Measurements from ENCODE around the gene SEMA3G.

The SEMA3G gene

GRCh38 chr3:52479037-52479876 lies 34.4 kb upstream of the SEMA3G start:
- no peak for DNase-seq

- no peak for DNase-seq
These were observed 32.8 kb upstream of the SEMA3G start for GRCh38 chr3:52477796-52478095.

DNA sequence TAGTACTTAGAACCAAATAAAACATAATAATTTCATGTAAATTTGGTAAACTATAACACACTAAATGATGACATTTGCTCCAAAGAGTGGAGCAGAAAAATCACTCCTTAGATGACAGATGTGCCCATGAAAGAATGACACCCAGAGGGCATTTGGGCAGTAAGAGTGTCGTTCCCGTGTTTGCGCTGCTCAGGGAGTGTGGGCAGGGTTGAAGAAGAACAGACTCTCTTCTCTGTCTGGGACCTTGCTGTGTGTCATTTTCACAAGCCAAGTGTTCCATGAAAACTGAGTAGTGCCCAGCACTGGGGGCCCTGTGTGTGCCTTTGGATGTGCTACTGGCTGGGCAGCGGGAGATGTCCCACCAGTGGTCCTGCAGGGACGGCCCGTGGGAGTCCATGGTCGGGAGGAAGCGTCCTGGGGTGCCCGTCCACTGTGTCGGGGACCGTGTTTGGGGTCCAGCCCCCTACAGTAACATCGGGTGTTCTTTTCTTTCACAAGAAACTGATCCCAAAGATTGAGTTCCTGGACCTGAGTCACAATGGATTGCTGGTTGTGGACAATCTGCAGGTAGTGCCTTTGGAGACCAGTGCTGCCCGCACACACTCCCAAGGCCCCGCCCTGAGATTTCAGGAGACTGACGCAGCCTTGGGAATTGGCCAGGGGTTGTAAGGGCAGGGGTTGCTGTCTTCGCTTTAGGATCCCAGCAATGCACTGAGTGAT lies 32.3 kb upstream of the SEMA3G start:
- DNase-seq = no peak

DNA sequence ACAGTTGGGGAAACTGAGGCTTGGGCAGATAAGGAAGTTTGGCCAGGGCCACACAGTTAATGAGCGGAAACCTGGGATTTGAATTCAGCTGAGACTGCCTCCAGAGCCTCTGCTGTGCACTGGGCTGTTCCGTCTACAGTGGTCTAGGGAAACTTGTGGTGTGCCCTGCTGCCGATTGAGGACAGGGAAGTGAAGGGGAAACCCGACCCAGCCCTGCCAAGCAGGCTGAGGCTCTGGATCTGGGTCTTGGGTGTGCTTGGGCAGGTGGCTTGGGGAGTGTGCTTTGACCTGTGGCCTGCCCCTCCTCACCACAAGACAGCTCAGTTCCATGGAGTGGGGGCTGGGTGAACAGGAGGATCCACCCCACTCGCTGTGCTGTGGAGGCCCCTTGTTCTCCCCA lies 28.1 kb upstream of the SEMA3G start:
- no peak for DNase-seq

DNA sequence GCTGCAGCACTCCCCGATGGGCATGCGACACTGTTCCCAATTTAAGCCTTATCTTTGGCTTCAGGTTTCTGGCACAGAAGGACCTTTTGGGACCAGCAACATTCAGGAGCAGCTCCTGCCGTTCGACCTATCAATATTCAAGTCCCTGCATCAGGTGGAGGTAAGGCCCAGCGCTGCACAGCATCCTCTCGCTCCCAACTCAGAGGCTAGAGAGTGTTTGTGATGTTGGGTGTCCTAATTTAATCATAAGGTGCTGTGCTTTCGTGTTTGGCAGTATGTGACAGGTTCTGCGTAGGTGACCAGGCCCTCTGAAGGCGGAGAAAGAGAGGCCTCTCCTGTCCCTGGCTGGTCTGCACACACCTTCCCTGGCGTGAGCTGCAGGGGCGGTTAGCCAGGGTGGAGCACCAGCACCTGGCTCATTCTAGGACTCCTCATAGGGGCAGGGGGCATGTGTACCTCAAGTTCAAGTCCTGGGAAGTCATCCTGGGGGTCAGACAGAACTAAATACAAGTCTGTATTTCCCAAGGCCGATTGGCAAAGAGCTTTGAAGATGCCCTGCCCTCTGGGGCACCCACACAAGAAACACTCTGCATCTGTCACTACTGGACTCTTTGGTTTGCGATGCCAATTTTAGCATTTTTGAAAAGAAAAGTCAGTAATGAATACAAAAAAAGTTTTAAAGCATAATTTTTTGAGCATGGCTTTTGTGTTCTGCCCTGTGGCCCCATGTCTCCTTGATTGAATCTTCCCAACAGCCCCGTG lies 27.5 kb upstream of the SEMA3G start:
- no peak for DNase-seq

GRCh38 chr3:52471371-52472238 lies 26.7 kb upstream of the SEMA3G start:
- peak; percentile 26 for DNase-seq

- no peak for DNase-seq
These were observed 26.0 kb upstream of the SEMA3G start for GRCh38 chr3:52470920-52471319.

DNA sequence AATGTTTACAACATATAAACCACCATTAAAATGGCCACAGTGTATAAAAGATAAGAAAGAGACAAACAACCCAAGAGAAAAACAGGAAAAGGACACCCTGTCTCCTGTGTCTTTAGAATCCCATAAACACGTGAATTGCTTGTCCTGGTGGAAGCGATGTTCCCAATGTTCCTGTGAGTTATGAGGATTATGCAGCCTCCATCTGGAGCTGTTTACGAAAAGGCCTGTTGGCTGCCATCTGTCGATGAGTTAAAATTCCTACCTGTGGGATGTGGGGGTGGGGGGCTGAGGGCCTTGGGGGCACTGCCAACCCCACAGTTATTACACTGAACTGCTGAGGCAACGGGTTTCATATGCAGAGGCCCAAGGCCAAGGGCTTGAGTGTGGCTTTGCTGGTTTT lies 24.1 kb upstream of the SEMA3G start:
- no peak for DNase-seq

GRCh38 chr3:52468336-52468735 lies 23.4 kb upstream of the SEMA3G start:
- DNase-seq = no peak

DNA sequence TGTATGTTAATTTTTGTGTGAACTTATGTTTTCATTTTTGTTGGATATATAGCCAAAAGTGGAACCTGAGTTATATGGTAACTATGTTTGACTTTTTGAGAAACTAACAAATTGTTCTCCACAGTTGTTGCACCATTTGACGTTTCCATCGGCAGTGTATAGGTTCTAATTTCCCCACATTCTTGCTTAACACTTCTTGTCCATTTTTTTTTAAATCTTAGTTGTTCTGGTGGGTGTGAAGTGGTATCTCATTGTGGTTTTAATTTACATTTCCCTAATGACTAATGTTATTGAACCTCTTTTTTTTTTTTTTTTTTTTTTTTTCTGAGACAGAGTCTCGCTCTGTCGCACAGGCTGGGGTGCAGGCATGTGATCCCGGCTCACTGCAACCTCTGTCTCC lies 18.5 kb upstream of the SEMA3G start:
- no peak for DNase-seq

DNA sequence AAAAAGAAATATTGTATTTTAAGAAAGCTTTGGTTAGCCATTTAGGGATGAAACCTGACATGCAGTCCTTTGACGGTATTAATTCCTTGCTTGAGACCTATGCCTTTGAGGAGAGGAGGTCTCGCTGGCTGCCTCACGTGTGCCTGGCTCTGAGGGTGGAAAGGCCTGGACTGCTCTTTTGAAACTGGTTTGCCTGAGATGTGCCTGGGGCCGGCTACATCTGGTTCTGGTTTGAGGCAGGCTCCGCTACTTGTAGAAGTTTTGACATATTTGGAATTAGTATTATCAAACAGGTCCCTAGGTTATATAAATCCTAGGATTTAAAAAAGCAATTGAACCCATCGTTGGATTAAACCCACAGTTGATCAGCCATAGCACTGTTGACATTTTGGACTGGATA lies 17.0 kb upstream of the SEMA3G start:
- no peak for DNase-seq

DNA sequence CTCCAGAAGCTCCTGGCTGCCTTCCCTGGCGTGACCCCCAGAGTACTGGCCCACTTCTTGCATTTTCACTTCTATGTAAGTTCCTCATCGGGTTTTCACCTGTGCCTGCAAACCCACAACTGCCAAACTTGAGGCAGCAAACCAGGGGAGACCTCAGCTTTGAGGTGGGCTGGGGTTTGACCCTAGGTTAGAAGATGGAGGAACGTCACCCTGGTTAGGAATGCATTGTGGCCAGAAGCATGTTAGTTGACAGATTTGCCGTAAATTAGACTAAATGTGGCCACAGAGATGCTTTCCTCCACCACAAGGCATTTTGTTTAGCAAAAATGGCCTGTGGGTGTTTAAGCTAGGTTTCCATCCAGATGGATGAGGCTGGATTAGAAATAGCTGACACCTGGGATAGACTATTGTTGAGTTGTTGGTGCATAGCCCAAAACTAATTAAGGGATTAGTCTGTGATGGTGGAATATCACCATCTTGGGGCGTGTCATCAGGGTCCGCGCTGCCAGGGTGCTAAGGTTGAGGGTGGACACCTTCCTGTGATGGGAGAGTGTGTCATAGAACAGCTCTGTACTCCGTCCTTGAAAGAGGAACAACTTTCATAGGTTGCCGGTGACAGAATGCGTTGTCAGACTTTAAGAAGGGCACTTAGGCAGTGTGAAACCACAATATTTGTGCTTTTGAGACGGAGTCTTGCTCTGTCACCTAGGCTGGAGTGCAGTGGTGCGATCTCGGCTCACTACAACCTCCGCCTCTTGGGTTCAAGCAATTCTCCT lies 14.1 kb upstream of the SEMA3G start:
- no peak for DNase-seq

- no peak for DNase-seq
These were observed 13.3 kb upstream of the SEMA3G start for GRCh38 chr3:52458031-52458760.

DNA sequence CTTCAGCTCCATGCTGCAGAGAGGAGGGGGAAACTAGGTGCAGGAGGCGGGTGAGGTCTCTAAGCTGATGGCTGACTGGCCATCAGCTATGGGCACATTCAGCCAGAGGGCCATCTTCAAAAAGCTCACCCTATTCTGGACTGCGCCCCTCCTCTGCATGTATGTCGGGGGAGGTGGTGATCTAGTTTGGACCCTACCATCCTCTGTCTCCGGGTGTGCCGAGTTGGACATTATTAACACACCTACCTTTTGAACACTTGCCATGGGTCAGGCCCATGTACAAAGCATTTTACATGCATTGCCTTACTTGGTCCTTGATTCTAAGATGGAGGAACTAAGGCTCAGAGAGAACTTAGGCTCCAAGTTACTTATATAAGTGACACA lies 11.9 kb upstream of the SEMA3G start:
- no peak for DNase-seq

GRCh38 chr3:52456169-52456799 lies 11.4 kb upstream of the SEMA3G start:
- no peak for DNase-seq

DNA sequence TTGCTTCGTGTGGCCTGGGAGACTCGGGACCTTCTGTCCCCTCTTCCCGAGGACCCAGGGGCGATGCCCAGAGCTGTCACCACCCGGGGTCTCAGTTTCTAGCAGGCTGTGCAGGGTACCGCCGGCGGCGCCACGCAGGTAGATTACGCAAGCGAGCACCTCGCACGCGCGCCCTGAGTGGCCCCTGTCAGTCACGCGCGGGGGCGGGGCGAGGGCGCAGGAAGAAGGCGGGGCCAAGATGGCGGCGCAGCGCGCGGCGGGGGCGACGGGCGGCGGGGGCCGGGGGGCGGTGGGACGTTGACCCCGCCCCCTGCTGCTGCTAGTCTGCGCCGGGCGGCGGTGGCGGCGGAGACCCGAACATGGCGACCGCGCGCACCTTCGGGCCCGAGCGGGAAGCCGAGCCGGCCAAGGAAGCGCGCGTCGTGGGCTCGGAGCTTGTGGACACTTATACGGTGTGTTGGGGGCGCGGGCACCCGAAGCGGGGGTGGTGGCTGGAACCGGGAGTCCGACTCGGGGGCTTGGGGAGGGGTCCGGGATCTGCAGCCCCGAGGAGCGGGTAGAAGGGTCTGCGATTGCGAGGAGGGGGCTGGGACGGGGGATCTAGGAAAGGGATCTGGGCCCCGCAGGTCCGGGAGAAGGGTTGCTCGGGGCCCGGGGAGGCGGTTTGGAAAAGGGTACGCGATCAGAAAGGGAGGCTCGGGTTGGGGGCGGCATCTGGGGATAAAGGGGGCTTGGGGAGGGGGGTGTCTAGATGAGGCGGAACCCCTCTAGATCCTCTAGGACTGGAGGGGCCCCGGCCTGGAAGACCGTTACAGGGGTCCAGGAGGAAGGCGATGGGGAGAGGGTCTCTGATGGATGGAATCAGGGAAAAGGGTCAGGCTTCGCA lies 10.6 kb upstream of the SEMA3G start, which contains the start of gene NISCH:
TSS of gene NISCH (plus strand) at position 322 of the 886 bp plus-strand sequence. CDS start at position 360, 38 bp downstream.
- DNase-seq = peak; percentile 96

GRCh38 chr3:52454938-52455282 lies 10.0 kb upstream of the SEMA3G start:
- DNase-seq = no peak

DNA sequence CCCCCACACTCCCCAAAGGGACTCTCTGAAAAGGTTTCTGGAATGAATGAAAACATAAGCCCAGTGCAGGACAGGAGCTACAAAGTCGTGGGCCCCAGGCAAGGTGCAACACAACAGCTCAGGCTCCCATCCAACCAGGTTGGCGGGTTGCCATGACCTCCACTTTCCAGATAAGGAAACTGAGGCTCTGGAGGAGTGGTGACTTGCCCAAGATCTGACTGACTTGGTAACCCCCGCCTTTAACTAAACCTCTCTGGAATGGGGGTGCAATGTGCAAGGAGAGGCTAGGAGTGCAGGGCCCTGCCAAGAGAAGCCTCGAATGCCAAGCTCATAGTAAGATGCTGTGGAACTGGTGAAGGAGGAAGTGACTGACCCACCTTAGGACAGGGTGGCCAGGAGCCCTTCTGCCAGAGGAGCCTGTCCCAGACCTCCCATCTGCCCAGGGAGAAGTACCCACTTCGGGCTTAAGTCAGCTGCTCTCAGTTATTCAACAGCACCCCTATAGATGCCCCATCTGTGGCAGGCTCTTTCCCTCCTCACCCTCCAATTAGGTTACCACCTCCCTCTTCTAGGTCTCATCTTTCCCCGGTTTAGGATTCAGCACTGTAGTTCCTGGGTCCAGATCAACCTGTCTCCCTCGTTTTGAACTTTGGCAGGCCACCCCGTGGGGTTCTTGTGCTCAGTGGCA lies 9.5 kb upstream of the SEMA3G start:
- peak; percentile 16 for DNase-seq
